HG03066 (cell line): ENCODE data around the gene IGFL4.
"Not testable (repeated sequence)": the region's sequence is repeated elsewhere in the genome, so short reads cannot be mapped to it uniquely, and the experiment has no call there.

Experiments used
- ATAC-seq: cut with Tn5 transposase; IDR thresholded peaks from one replicate; pipeline ENCODE4 v1.9.1; 2021; ENCODE audit warnings: low read depth; ENCODE audit not compliant: unreplicated experiment

Gene IGFL4

DNA sequence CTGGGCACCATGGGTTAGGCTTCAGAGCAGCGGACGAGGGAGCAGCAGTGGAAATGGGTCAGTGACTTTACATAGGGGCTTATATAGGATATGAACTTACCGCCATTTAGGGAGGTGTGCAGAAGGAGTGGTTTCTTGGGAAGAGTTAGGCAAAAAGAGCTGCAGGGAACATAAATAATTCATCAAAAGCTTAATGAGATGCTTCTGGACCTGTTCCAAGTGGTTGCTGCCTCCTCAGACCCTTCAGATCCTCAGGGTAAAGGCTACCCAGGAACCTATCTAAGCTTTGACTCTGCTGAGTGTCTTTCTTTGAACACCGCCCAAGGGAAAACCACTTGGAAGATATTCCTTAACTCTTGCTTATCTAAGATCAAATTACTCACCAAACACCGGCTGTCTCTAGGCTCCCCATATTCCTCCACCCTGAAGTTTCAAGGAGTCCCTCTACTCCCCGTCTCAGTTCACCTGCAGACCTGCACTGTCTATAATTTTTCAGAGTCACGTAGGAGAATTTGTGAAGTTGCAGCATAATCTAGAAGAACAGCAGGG lies at the start of gene IGFL4:
TSS of gene IGFL4 (minus strand) at position 51 of the 549 bp plus-strand sequence. CDS start at position 11, 40 bp downstream.
- no peak for ATAC-seq

DNA sequence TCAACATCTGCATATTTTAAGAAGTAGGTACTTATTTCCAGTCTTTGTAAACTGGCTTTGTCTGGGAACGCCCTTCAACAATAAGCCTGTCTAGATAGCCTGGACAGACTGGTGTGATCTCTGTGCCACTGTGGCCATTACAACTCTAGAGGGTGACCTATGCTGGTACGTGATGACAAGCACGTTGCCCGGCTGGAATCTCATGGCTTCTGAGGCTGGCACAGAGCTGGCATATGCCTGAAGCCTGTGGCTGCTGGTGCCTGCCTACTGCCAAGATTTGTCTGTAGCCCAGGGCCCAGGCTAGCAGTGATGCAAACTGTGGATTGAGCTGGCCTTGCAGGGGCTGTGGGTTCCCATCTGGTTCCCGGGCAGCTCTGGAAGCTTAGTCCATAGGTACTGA lies 49.6 kb upstream of the IGFL4 start:
- no peak for ATAC-seq

DNA sequence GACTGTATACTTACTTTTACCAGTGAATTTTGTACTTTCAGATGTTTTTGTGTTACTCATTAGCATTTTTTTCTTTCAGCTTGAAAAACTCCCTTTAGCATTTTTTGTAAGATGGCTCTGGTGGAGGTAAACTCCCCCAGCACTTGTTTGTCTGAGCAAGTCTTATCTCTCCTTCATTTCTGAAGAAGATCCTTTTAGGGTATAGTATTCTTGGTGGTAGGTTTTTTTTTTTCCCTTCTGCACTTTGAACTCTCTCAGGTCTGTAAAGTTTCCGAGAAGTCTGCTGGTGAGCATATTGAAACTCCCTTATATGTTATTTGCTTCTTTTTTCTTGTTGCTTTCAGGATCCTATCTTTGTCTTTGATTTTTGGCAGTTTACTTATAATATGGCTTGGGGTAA lies 48.6 kb upstream of the IGFL4 start:
- ATAC-seq = no peak

DNA sequence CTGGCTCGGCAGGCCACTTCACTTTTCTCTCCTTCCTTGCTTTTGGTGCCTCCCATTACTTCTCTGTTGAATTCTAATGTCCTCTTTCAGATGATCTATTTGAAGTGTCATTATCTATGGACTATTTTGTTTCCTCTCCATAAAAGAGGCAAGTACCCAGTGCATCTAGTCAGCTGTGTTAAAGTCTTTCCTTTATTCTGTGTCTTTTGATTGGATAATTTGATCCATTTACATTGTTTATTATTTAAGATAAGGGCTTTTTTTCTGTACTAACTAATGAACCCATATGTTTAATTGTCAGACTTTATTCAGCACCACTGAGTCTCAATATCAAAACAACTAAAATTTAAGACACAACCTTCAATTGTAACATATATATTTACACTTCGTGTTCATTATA lies 47.3 kb upstream of the IGFL4 start:
- ATAC-seq = no peak

DNA sequence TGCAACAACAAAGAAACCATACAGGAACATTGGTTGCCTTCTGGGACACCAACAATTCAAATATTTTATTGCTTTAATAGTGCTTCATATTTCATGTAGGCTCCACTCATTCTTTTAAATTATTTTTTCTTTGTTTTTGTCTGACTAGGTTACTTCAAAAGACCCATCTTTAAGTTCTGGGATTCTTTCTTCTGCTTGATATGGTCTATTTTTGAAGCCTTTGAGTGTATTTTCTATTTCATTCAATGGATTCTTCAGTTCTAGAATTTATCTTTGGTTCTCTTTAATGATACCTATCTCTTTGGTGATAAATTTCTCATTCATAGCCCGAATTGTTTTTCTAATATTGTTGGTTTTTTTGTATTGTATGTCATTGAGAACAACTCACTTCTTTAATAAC lies 45.1 kb upstream of the IGFL4 start:
- no peak for ATAC-seq

DNA sequence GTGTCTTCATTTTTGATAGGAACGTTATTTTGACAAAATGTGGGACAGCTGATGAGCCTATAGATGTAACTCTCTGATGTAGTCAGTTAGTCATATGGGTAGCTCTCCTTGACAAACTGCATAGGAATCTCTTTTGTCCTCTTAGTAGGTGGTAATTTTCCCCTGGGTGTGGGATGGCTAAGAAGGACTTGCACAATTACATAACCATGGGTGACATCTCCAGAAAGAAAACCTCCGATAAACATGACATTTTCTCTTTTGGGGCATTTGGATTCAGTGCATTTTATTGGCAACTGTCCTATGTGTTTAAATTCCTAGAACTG lies 41.9 kb upstream of the IGFL4 start:
- no peak for ATAC-seq

DNA sequence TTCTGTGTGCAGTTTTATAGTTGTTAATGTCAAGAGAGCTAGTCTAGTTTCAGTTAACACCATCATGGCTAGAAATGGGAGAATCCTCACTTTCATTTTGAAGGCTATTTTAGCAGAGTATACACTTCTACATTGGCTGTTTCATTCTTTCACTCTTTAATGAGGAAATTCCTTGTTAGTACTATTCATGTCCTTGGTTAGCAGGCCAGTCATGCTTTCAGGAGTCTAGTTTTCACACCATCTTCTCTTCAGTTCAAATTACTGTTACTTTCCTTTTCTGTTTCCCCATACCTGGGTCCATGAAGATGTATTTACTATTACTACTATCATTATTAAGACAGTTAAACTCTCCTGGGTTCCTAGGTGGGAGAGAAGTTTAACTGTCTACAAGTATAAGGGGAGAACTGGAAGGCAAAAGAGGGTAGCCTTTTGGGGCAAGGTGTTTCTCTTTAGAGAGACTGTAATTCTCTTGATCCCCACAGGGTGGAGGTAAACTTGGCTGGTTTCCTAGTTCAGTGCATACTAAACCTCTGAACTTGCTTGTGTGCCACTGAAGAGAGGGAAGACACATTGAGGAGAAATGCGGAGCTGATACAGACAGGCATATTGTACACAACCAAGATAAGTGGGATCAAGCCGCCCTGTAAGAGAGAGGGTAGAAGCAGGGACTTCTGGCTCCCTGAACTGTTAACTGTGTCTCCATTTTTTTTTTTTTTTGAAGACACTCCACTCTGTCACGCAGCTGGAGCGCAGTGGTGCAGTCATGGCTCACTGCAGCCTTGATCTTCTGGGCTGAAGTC lies 41.3 kb upstream of the IGFL4 start:
- ATAC-seq = no peak

DNA sequence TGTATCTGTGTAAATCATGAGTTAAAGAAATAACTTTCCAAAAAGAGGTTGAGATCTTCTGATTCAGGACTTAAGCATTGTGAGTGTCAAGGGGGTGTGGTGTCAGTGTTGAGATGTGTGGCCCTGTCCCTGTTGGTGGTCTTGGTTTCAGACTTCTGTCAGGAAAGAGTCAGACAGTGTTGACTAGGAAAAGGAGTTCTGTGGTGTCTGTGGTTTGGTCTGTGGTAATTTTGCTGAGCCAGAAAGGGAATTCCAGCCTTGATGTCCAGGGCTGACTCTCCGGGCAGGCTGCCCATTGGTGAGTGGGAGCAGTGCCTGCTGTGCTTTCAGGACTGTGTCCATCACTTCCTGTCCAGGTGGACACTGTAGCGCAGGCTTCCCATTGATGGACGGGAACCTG lies 39.8 kb upstream of the IGFL4 start:
- no peak for ATAC-seq

DNA sequence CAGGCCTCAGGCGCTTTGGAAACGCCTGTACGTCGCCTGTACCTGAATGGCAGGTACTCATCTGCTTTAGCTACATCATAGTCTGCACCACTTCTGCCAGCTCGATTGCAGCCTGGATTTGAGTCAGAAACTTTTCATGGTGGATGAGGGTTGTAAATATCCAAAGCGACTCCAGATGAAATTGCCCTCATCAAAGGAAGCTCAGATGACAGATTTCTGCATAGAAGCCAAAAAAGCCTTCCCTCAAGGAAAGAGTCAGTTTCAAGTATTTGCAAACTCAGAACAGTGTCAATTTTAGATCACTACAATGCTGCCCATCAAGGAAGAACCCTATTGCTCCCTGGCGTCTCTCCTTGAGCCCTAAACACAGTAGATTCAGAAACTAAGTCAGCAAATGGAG lies 38.8 kb upstream of the IGFL4 start:
- ATAC-seq = no peak

DNA sequence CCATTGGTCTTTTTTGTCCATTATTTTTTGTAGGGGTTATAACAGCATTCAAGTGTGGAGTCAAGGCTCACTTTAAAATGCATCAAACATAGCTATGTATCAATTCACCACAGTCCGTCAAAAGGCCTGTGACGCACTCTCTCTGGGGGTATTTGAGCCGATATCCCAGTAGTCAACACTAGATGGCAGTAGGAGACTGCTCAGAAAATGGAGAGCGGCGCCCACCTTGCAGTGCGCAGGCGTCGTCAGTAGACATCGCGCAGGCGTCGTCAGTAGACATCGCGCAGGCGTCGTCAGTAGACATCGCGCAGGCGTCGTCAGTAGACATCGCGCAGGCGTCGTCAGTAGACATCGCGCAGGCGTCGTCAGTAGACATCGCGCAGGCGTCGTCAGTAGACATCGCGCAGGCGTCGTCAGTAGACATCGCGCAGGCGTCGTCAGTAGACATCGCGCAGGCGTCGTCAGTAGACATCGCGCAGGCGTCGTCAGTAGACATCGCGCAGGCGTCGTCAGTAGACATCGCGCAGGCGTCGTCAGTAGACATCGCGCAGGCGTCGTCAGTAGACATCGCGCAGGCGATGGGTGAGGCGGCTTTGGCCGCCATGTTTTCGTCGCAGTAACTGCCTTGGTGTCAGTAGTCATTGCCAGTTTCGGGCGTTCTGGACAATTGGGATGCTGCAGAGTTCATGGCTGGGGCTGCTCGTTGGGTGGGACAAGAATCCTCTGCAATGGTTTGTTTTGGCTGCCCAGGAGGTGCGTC lies 38.0 kb upstream of the IGFL4 start:
- not testable (repeated sequence) for ATAC-seq

DNA sequence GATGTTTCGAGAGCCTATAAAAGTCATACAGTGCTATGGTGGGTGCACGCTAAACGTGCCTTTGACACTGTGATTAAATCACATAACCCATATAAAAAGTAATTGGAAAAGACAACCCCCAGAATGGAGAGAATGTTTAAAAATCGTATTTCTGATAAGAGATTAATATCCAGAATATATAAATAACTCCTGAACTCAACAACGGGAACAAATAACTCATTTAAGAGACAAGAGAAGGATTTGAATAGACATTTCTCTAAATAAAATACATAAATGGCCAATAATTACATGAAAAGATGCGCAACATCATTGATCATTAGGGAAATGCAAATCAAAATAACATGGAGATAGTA lies 37.0 kb upstream of the IGFL4 start:
- no peak for ATAC-seq

DNA sequence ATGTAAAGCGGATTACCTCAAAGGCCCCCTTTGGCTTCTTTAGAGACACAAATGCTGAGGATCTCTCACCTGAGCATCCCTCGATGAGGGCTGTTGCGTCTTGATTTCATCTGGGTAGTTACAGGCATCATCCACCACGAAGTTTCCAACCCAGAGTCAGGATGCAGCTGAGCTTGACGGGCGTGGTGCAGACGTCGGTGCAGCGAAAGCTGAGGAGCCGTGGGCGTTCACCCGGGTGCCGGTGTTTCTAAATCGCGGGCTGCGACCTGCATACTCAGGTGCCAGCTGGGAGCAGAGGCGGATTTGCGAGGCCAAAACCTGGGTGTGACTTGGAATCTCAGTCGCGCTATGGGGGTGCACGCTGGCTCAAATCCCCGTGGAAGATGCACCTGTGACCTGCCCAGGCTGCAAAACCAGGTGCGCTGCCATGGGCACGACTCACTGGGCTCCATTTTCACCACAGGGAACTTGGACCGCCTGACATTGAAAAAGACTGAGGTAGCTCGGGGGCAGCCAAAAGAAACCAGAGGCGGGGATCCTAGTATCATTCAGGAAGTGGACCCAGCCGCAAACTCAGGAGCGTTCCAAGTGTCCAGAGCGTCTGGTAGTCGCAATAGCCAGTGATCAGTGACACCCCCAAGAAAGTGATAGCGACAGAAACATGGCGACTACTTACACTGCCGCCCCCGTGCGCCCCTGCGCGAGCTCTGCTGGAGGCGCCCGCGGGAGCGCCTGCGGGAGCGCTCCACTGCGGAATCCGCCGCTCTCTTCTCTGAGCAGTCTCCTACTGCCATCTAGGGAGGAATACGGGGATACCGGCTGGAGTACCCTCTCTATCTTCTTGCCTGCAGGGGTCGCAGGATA lies 36.4 kb upstream of the IGFL4 start:
- ATAC-seq = no peak

DNA sequence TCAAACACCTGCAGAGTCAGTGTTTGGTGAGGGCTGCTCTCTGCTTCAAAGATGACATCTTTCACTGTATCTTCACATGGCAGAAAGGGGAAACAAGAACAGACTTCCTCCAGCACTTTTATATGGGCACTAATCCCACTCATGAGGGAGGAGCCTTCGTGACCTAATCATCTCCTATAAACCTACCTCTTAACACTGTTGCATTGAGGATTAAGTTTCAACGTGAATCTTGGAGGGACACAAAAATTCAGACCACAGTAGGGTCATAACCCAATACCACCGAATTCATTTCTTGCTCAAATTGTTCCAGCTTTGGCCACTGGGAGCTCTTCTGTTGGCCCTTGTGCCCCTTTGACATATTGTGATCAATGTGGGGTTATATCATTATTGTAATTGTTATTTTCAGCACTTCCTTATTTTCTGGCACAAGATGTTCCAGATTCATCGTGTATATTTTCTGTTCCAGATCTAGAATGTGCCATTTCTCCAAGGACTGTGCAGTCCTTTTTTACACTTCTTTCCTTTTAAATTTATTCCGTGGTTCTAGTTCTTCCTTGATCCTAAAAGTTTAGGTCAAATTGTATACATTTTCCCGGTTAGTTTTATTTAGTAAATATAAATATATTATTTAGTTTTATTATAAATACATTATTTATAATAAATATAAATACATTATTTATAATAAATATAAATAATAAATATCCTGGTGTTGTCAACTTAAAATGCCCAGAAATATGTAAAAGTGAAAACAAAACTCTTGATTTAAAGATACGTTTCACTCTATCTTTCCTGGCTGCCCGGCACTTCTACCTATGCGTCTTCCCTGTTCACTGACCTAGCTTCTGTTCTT lies 35.5 kb upstream of the IGFL4 start:
- no peak for ATAC-seq

DNA sequence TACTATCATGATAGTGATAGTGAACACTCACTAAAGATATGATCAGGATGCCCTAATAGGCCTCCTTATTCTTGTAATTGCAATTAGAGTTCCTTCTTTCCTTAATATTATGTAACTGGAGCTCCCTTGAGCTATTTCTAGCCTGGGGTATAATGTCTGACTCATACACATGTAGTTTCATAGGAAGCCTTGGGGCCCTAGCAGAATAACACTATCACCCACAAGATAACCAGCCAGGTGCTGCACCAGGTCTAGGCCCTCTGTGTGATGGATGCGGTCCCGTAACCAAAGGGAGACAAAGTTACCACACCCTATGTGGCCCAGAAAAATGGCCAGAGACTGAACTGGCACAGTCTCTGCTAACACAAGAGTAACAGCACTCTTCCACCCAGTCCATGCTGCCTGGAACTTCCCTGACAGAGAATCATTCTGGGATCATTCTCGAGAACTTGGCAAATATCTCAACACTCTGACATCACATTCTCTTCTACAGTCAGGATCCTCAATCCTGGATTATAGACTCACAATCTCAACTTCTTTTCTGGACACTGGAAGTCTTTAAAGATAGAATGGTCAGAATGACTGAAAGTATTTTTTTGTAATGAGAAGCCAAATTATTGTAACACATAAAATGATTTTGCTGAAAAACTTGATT lies 32.6 kb upstream of the IGFL4 start:
- ATAC-seq = no peak

DNA sequence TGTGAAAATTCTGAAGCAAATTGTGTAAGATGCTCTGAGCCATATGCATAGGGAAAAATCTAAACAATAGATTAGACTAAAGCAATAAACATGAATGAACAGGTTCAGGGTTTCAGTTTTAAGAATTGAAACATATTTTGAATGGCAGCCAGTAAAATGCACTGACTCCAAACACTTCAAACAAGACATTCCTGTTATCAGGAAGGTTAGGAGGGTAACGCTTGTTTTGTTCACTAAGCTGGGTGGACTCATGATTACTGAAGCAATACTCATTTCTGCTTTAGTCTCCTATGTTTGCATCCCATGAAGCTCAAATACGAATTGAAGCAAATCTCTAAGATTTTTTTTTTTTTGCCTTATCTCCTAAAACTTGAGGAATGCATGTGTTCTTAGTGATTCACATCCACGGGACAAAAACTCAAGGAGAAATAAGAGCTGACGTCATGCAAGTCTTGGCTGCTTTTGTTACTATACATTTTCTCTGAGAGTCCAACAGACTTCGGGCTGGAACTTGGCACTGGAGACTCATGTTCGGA lies 29.1 kb upstream of the IGFL4 start:
- no peak for ATAC-seq

DNA sequence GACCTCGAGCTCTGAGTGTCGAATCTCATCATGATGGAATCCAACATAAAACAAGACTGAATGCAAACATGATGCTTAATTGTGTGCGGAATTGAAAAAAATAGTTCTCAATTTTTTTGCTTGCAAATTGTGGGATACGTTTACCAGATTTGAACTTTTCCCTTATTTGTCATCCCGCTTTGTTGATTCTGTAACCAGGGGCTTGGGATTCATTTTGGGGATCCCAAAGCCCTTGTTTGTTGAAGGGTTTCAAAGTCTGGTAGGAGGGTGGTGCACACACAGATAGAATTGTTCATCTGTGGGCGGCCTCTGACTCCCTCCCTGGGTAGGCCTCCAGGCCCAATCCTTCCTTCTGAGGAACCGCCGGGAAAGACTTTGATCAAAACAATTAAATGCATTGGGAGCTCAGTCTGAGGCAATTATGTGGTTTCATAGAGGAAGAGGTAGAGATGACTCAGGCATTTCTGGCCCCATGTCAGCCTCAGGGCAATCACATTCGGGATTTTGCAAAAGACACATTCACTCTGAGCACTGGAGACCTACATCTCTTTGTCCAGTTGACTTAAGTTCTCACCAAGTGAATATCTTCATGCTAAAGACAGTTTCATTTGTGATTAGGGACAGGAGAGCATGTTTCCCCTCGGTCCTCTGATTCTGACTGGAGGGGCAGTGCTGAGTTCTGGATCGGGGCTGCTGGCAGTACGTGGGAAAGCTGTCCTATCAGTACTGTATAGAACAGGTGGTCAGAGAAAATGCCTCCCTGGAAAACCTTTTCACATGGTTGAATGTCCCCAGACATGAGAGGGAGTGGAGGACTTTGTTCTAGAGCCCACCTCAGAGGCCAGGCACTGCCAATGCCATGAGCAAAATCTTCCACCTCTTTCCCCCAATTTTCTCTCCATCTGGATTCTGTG lies 27.8 kb upstream of the IGFL4 start:
- ATAC-seq = no peak

DNA sequence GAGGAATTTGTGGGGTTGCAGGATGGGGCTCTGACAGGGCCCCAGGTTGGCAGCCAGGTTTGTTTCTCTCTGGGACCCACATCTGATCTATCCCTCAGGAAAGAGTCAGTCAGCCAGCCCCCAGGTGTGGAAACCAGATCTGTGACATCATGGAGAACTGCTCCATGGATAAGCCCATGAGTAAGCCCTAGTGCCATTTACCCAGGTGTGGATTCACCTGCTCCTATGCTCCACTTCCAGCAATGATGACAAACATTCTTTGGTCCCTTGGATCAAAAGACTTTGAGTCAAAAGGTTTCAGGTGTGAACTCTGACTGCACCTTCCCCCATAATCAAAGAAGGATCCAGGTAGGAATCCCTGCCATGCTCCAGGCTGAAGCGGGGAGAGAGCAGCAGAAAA lies 26.9 kb upstream of the IGFL4 start:
- no peak for ATAC-seq

DNA sequence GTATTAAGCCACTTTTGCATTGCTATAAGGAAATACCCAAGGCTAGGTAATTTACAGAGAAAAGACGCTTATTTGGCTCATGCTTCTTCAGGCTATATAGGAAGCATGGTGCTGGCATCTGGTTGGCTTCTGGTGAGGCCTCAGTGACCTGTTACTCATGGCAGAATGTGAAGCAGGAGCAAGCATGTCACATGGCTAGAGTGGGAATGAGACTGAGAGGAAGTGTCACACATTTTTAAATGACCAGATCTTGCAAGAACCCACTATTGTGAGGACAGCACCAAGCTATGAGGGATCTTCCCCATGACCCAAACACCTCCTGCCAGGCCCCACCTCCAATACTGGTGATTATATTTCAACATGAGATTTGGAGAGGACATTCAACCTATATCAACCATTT lies 25.7 kb upstream of the IGFL4 start:
- no peak for ATAC-seq
